Activated T-cell treated with anti-CD3 and anti-CD28 coated beads, Interleukin-2, amount 50 U/mL, for 72 hours (primary cell): ENCODE measurements around the gene ST6GALNAC2. TPM values are rescaled to one million over a fixed set of nuclear protein-coding genes. Genes with fewer than 3 reads are reported as not detected.

Experiments used
- total RNA-seq, 2 donors: library from RNA; stranded (reverse); gene quantifications; one replicate each; pipeline ENCODE4 v1.2.3, GENCODE V29; 2022

The ST6GALNAC2 gene
- total RNA-seq, 2 donors from 2014 or later = 1.0 to 1.2 TPM

Other genes starting within 250 kb of the ST6GALNAC2 start
- 10 to 100 TPM; 46.4 to 52.6 TPM for gene PRPSAP1, start 231.9 kb downstream of the ST6GALNAC2 start, total RNA-seq
- gene SPHK1, start 201.3 kb downstream of the ST6GALNAC2 start, total RNA-seq = 10 to 100 TPM; 11.6 to 13.9 TPM
- 10 to 100 TPM; 21.5 to 22.8 TPM for gene UBE2O, start 132.7 kb downstream of the ST6GALNAC2 start, total RNA-seq
- not detected for gene AANAT, start 118.3 kb downstream of the ST6GALNAC2 start, total RNA-seq
- gene RHBDF2, start 84.4 kb downstream of the ST6GALNAC2 start, total RNA-seq = 10 to 100 TPM; 38.7 to 39.0 TPM
- under 1 TPM in 1 of 2 donors, not detected in 1; 0.44 TPM for gene CYGB, start 48.2 kb downstream of the ST6GALNAC2 start, total RNA-seq
- gene PRCD, start 45.8 kb downstream of the ST6GALNAC2 start, total RNA-seq = 1 to 10 TPM; 1.1 to 1.5 TPM
- 1 to 10 TPM in 1 of 2 donors, under 1 TPM in 1; 0.44 to 1.8 TPM for gene ST6GALNAC1, start 57.9 kb upstream of the ST6GALNAC2 start, total RNA-seq
- 10 to 100 TPM; 17.4 to 21.8 TPM for gene MXRA7, start 125.1 kb upstream of the ST6GALNAC2 start, total RNA-seq
- 10 to 100 TPM; 56.5 to 67.2 TPM for gene JMJD6, start 140.7 kb upstream of the ST6GALNAC2 start, total RNA-seq
- gene METTL23, start 141.0 kb upstream of the ST6GALNAC2 start, total RNA-seq = 10 to 100 TPM; 25.4 to 30.7 TPM
- 100 to 1,000 TPM; 260 to 275 TPM for gene SRSF2, start 151.5 kb upstream of the ST6GALNAC2 start, total RNA-seq
- 10 to 100 TPM; 34.8 to 43.1 TPM for gene MFSD11, start 152.3 kb upstream of the ST6GALNAC2 start, total RNA-seq